Inflammatory macrophage treated with lipopolysaccharide for 1 hour (primary cell): ENCODE measurements around the gene MSANTD3.

Source experiments
- DNase-seq, 2 donors: peaks; one replicate each; pipeline ENCODE4 v3.0.0-alpha.2; 2020 to 2022

Gene MSANTD3

DNA sequence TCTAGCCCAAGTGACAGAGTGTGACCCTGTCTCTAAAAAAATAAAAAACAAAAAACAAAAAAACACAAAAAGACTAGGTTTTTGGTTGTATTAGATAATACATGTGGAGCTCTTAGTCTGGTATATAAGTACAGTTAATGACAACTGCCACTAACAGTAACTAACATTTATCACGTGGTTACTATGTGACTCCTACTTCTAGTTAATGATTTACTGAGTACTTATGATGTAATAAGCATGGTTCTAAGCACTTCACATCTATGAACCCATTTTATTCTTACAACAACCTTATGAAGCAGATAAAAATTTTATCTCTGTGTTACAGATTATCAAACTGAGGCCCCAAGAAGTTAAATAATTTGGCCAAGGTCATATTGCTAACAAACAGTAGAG is 39.9 kb downstream of the MSANTD3 start:
- DNase-seq: no peak

GRCh38 chr9:100468041-100468440 is 41.1 kb downstream of the MSANTD3 start:
- no peak for DNase-seq

- DNase-seq: no peak
Measured at GRCh38 chr9:100472268-100472667, 45.3 kb downstream of the MSANTD3 start.

- no peak for DNase-seq
Measured at GRCh38 chr9:100472788-100473275, 45.9 kb downstream of the MSANTD3 start, which contains the start of gene TMEFF1. TSS of gene TMEFF1 (plus strand) at chr9:100473149. CDS start at chr9:100473545, 396 bp downstream.

DNA sequence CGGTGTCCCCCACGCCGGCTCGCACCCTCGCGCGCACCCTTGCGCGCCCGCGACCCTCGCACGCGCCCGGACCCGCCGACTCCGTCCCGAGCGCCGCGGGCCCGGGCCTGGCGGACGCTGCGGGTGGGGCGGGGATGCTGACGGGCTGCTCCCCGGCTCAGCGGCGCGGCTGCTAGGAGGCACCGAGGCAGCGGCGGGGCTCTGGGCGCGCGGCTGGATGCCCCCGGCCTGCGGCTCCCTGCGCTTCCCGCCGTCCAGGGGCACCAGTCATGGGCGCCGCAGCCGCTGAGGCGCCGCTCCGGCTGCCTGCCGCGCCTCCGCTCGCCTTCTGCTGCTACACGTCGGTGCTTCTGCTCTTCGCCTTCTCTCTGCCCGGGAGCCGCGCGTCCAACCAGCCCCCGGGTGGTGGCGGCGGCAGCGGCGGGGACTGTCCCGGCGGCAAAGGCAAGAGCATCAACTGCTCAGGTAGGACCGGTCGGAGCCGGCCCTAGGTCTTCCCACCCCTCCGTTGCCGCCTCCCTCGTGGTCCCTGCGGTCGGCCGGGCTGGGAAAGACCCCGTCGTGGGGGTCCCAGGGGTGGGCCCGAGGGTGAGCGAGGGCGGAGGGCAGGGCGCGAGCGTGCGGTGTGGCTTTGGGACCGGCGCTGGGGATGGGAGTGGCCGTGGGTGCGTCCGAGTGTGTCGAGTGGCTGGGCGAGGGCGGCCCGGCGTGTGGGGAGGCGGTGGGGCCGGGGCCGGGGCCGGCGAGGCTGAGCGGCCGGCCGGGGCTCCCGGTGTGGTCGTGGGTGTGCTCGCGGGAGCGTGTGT is 46.5 kb downstream of the MSANTD3 start:
- DNase-seq: peak in 1 of 2 donors; percentile 12

DNA sequence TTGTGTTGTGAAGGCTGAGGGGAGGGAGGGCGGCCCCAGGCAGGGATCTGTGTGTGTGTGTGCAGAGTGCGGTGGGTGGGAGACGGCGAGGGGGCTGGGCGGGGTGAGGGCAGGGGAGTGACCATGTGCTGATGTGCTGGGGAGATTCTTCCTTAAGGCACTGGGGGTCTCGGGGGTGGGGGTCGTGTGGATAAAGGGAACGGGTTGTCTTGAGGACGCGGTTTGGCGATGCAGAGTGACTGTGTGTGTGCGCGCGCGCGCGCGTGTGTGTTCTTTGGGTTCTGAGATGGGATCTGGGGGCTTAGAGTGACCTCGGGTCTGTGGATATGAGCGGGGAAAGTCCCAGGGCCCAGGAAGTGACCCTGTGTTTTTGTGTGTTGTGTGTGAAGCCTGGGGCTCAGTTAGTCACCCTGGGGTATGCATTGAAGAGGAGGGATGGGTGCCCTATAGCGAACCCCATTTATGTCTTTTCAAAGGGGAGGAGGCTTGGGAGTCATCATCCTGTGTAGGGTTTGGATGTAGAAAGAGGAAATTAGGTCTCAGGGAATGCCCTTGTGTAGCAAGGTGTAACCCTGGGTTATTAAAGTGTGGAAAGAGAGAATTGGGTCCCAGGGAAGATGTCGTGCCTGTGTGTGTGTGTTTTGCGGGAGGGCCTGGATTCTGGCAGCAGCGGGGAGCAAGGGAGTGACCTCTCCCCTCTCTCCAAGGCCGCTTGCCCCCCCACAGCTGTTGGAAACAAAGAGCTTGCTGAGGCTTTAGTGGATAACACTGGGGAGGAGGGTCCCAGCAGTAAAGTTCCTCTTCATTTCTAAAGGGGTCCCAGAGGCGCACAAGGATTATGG is 47.4 kb downstream of the MSANTD3 start:
- DNase-seq: no peak

GRCh38 chr9:100474924-100475276 is 48.0 kb downstream of the MSANTD3 start:
- no peak for DNase-seq

DNA sequence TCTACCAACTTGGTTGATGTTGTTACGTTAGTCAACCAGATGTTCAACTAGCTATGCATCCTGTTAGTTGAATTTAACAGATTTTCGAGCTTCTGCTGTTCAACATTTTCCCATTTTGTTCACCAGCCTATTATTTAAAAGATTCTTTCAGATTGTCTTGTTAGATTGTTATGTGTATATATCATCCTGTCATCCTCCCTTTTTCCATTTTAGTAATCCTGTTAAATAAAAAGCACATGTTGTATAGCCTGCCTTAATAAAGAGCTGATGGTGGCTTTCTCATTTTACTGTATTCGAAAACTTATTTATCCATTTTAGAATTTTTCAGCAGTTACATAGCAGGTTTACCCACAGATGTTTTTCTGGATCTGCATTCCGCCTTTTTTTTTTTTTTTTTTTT is 50.3 kb downstream of the MSANTD3 start:
- DNase-seq: no peak

- no peak for DNase-seq
Measured at GRCh38 chr9:100478192-100478591, 51.2 kb downstream of the MSANTD3 start.

GRCh38 chr9:100479820-100480219 is 52.9 kb downstream of the MSANTD3 start:
- DNase-seq: no peak

DNA sequence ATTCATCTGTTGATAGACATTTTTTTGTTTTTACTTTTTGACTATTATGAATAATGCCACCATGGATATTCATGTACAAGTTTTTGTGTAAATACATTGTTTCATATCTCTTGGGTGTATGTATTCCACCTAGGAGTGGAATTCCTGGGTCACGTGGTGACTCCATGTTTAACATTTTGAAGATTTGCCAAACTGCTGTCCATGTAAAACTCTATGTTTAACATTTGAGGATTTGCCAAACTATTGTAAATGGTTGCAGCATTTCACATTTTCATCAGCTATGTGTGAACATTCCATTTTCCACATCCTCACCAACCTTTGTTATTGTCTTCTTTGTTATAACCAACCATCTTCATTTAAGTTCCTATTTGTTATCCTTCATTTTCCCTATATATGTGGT is 58.3 kb downstream of the MSANTD3 start:
- DNase-seq: no peak

DNA sequence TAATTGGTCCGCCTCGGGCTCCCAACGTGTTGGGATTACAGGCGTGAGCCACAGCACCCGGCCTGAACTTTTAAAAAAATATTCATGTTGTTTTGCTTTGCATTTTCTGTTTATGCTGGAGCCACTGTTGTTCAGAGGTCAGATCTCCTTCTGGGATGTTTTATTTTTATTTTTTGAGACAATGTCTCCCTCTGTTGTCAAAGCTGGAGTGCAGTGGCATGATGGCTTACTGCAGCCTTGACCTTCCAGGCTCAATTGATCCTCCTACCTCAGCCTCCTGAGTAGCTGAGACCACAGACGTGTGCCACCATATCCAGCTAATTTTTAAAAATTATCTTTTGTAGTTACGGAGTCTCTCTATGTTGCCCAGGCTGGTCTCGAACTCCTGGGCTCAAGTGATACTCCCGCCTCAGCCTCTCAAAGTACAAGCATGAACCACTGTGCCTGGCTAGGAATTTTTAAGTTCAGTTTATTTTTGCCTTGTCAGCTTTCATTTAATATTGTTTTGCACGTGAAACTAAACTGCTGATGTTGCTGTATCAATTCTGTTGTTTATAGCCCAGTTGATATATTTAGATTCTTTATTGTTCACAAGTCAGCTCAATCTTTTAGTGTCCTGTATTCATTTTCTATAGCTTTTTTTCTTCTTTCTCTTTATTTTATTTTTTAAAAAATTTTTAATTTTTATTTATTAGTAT is 59.7 kb downstream of the MSANTD3 start:
- no peak for DNase-seq

DNA sequence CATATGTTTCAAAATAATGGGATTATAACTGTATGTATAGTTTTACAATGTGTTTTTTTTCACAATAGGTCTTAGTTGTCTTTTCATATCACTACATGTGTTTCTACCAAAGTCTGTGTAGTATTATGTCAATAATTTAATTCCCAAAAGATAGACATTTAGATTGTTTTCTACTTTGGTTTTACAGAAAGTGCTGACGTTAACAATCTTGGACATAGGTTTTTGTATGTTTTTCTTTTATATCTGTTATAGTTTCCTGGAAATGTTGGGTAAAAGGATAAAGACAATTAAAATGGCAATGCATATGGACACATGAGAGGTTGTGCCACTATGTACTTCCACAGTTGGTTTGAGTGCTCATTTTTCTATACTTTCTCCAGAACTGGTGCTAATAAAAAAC is 61.2 kb downstream of the MSANTD3 start:
- no peak for DNase-seq

DNA sequence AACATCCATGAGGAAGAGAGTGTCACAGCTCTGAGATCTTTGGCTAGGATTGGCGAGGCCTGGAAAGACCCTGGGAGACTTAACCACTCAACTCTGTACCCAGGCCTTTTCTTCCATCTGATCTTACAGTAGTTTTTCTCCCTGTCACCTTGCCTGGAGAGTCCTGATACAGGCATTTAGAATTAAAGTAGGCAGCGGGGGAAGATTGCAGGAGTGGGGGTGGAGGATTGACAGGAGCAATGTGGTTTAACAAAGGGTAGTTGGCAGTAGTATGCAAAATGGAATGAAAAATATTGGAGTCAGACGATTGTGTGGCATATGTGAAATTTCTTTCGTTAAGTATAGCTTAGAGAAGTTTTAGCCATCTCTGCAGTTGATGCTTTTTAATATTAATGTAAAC is 62.9 kb downstream of the MSANTD3 start:
- DNase-seq: no peak

GRCh38 chr9:100492952-100493351 is 66.0 kb downstream of the MSANTD3 start:
- no peak for DNase-seq

GRCh38 chr9:100498592-100498991 is 71.6 kb downstream of the MSANTD3 start:
- no peak for DNase-seq

- no peak for DNase-seq
Measured at GRCh38 chr9:100499460-100499859, 72.5 kb downstream of the MSANTD3 start.

GRCh38 chr9:100499866-100500265 is 72.9 kb downstream of the MSANTD3 start:
- no peak for DNase-seq
